Measurements from ENCODE around the gene ALG2.

The ALG2 gene

DNA sequence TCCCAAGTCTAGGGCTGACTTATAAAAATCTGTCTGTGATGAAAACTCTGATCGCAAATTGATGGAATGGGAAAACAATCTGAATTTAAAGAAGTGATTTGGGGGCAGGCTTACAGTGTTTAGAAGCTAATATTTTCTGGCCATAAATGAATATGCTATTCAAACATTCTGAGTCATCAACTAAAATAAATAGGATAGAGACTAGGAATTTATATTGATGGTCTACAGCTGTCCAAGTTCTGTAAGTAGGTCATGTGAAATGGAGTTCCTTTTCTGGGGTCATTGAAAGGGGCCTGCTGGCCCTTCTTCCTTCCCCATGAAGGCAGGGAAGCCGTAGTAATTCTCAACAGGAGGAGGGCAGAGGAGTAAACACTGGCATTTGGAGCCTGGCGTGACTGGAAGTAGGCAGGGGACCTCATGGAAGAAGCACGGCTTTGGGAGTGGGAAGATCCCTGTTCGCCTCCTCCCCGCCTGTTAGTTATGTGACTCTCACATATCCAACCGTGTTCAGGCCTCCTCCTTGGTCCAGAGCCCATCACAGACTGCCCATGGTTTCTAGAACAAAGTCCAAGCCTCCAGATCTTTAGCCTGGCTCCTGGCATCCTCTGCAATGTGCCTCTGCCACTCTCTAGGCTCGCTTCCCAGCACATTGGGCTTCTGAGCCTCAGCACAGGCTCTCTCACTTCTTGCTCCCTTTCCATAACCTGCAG, 31.7 kb downstream of the ALG2 start:
- H3K79me2 ChIP-seq (ENCODE audit: control insufficient read depth, insufficient read depth, low read length) = no peaks in the 10 kb centered on the region
- H3K4me2 ChIP-seq (ENCODE audit: low read length) = no peak overlapping the region
- no peak overlapping the region for H3K9ac ChIP-seq (ENCODE audit: low read length)
- H2BK120ac ChIP-seq (ENCODE audit: low read depth, low read length) = no peak overlapping the region
- no peak for DNase-seq
- no peaks in the 10 kb centered on the region for H3K36me3 ChIP-seq (ENCODE audit: control insufficient read depth, insufficient read depth, low read length)
- no peak overlapping the region for H3K18ac ChIP-seq (ENCODE audit: low read length)
- no peak overlapping the region for H3K4ac ChIP-seq (ENCODE audit: low read depth, low read length)
- H3K27me3 ChIP-seq (ENCODE audit: insufficient read depth, low read length, poor library complexity) = no peaks in the 10 kb centered on the region
- no peaks in the 10 kb centered on the region for H3K4me1 ChIP-seq (ENCODE audit: control insufficient read depth, low read depth, low read length)
- H4K5ac ChIP-seq (ENCODE audit: low read length) = no peak overlapping the region
- no CpG with 5 or more reads among the region's 8 CpGs for WGBS (ENCODE audit: extremely low coverage, insufficient coverage, low lambda C conversion rate)
- no peak overlapping the region for H2AK5ac ChIP-seq (ENCODE audit: low read length)
- no peak overlapping the region for H2BK5ac ChIP-seq (ENCODE audit: low read length)
- no peak overlapping the region for H4K8ac ChIP-seq (ENCODE audit: low read depth, low read length)
- no peak overlapping the region for H2BK15ac ChIP-seq (replicated peaks; ENCODE audit: low read depth)
- no peak overlapping the region for H3K23ac ChIP-seq (ENCODE audit: low read length)
- no peak overlapping the region for H3K27ac ChIP-seq (ENCODE audit: low read depth, low read length)
- H3K79me1 ChIP-seq (ENCODE audit: low read length) = no peaks in the 10 kb centered on the region
- H3K56ac ChIP-seq (ENCODE audit: low read length) = no peak overlapping the region
- H3K4me3 ChIP-seq (ENCODE audit: low read length) = no peak overlapping the region

DNA sequence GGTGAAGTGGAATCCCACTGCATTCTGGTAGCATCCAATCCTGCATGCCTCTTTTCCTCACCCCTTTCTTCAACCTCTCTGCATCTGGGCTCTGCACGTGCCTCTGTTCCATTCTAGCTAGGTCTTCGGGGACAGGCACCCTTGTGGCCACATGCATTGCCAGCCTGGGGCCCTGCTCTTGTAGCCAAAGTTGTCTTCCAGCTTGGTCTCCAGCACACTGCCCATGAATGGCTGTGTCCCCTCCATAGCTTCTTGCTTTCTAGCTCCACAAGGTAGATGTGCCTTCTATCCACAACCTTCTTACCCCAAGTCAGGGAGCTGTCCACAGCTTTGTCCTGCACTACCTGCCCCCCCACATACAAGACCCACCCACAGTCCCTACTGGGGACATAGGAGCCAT, 32.6 kb downstream of the ALG2 start:
- H3K27ac ChIP-seq (ENCODE audit: low read depth, low read length) = no peak overlapping the region
- no CpG with 5 or more reads among the region's 2 CpGs for WGBS (ENCODE audit: extremely low coverage, insufficient coverage, low lambda C conversion rate)
- H2BK5ac ChIP-seq (ENCODE audit: low read length) = no peak overlapping the region
- H2BK120ac ChIP-seq (ENCODE audit: low read depth, low read length) = no peak overlapping the region
- H3K18ac ChIP-seq (ENCODE audit: low read length) = no peak overlapping the region
- DNase-seq = no peak
- H3K9ac ChIP-seq (ENCODE audit: low read length) = no peak overlapping the region
- no peaks in the 10 kb centered on the region for H3K79me2 ChIP-seq (ENCODE audit: control insufficient read depth, insufficient read depth, low read length)
- no peak overlapping the region for H3K56ac ChIP-seq (ENCODE audit: low read length)
- H2AK5ac ChIP-seq (ENCODE audit: low read length) = no peak overlapping the region
- no peak overlapping the region for H2BK15ac ChIP-seq (replicated peaks; ENCODE audit: low read depth)
- H3K23ac ChIP-seq (ENCODE audit: low read length) = no peak overlapping the region
- H3K27me3 ChIP-seq (ENCODE audit: insufficient read depth, low read length, poor library complexity) = no peaks in the 10 kb centered on the region
- H3K36me3 ChIP-seq (ENCODE audit: control insufficient read depth, insufficient read depth, low read length) = no peaks in the 10 kb centered on the region
- H4K8ac ChIP-seq (ENCODE audit: low read depth, low read length) = no peak overlapping the region
- no peak overlapping the region for H3K4ac ChIP-seq (ENCODE audit: low read depth, low read length)
- no peak overlapping the region for H3K4me3 ChIP-seq (ENCODE audit: low read length)
- no peaks in the 10 kb centered on the region for H3K79me1 ChIP-seq (ENCODE audit: low read length)
- no peak overlapping the region for H4K5ac ChIP-seq (ENCODE audit: low read length)
- H3K4me1 ChIP-seq (ENCODE audit: control insufficient read depth, low read depth, low read length) = no peaks in the 10 kb centered on the region
- H3K4me2 ChIP-seq (ENCODE audit: low read length) = no peak overlapping the region

DNA sequence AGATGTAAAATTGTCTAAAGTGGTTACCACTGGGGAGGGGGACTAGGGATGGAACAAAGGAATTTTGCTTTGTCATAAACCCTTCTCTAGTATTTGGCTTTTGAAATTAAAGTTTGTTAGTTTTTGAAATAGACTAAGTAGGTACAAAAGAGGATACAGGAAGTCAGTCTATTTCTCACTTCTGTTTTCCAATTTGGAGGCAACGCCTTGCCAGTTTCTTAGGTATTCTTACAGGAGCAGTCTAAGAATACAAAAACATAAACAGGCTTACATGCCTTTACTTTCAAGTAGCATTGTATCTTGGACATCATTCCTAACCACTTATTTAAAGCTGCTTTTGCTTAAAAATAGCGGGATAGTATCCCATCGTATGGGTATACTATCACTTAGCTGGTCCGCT, 34.4 kb downstream of the ALG2 start:
- H3K4me1 ChIP-seq (ENCODE audit: control insufficient read depth, low read depth, low read length) = no peaks in the 10 kb centered on the region
- H3K4me3 ChIP-seq (ENCODE audit: low read length) = no peak overlapping the region
- H3K36me3 ChIP-seq (ENCODE audit: control insufficient read depth, insufficient read depth, low read length) = no peaks in the 10 kb centered on the region
- no peak for DNase-seq
- no peak overlapping the region for H3K9ac ChIP-seq (ENCODE audit: low read length)
- no peaks in the 10 kb centered on the region for H3K79me1 ChIP-seq (ENCODE audit: low read length)
- no peaks in the 10 kb centered on the region for H3K27me3 ChIP-seq (ENCODE audit: insufficient read depth, low read length, poor library complexity)
- H2BK15ac ChIP-seq (replicated peaks; ENCODE audit: low read depth) = no peak overlapping the region
- H3K4me2 ChIP-seq (ENCODE audit: low read length) = no peak overlapping the region
- H3K23ac ChIP-seq (ENCODE audit: low read length) = no peak overlapping the region
- H2BK120ac ChIP-seq (ENCODE audit: low read depth, low read length) = no peak overlapping the region
- H4K8ac ChIP-seq (ENCODE audit: low read depth, low read length) = no peak overlapping the region
- H2AK5ac ChIP-seq (ENCODE audit: low read length) = no peak overlapping the region
- no peak overlapping the region for H3K18ac ChIP-seq (ENCODE audit: low read length)
- H3K56ac ChIP-seq (ENCODE audit: low read length) = no peak overlapping the region
- H4K5ac ChIP-seq (ENCODE audit: low read length) = no peak overlapping the region
- H3K79me2 ChIP-seq (ENCODE audit: control insufficient read depth, insufficient read depth, low read length) = no peaks in the 10 kb centered on the region
- no peak overlapping the region for H3K4ac ChIP-seq (ENCODE audit: low read depth, low read length)
- no CpG with 5 or more reads among the region's 4 CpGs for WGBS (ENCODE audit: extremely low coverage, insufficient coverage, low lambda C conversion rate)
- H3K27ac ChIP-seq (ENCODE audit: low read depth, low read length) = no peak overlapping the region
- H2BK5ac ChIP-seq (ENCODE audit: low read length) = no peak overlapping the region

DNA sequence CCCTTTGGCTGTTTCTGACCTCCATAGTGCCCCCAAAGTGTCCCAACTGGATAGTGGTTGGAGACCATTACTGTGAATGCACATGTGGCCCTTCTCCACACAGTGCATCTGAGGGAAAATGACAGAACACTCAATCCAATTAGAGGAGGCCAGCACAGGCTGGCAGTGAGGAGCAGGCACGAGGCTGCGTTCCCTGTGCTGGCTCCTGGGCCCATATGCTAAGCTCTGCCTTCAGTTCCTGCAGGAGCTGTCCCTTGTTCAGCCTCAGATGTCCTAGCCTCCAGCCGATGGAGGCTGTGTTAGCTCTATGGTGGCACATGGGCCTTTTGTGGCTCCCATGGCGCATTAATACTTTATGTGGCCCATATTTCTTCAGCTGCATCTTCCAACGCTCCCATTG, 35.8 kb downstream of the ALG2 start:
- Histone ChIP-seq H3K36me3 (ENCODE audit: control insufficient read depth, insufficient read depth, low read length) (no peaks in the 10 kb centered on the region), H3K79me2 (ENCODE audit: control insufficient read depth, insufficient read depth, low read length) (no peaks in the 10 kb centered on the region), H3K4me2 (ENCODE audit: low read length) (no peak overlapping the region), H3K23ac (ENCODE audit: low read length) (no peak overlapping the region), H3K27ac (ENCODE audit: low read depth, low read length) (no peak overlapping the region), H2BK120ac (ENCODE audit: low read depth, low read length) (no peak overlapping the region), H2AK5ac (ENCODE audit: low read length) (no peak overlapping the region), H2BK15ac (replicated peaks; ENCODE audit: low read depth) (no peak overlapping the region), H3K9ac (ENCODE audit: low read length) (no peak overlapping the region), H3K18ac (ENCODE audit: low read length) (no peak overlapping the region), H3K27me3 (ENCODE audit: insufficient read depth, low read length, poor library complexity) (no peaks in the 10 kb centered on the region), H4K5ac (ENCODE audit: low read length) (no peak overlapping the region), H4K8ac (ENCODE audit: low read depth, low read length) (no peak overlapping the region), H2BK5ac (ENCODE audit: low read length) (no peak overlapping the region), H3K79me1 (ENCODE audit: low read length) (no peaks in the 10 kb centered on the region), H3K56ac (ENCODE audit: low read length) (no peak overlapping the region), H3K4ac (ENCODE audit: low read depth, low read length) (no peak overlapping the region), H3K4me1 (ENCODE audit: control insufficient read depth, low read depth, low read length) (no peaks in the 10 kb centered on the region), H3K4me3 (ENCODE audit: low read length) (no peak overlapping the region)
- WGBS (ENCODE audit: extremely low coverage, insufficient coverage, low lambda C conversion rate) = no CpG with 5 or more reads among the region's 5 CpGs
- no peak for DNase-seq

DNA sequence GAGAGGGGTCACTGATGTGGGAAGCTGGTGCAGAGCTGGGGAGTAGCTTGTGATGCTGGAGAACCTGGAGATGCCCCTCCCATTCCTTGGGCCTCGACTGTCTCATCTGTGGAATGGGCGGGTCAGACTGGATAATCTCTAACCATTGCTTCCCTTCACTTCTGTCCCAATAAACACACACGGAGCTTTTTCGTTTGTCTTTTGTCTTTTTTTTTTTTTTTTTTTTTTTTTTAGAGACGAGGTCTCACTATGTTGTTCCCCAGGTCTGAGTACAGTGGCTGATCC, 36.5 kb downstream of the ALG2 start:
- Histone ChIP-seq H3K4me3 (ENCODE audit: low read length) (no peak overlapping the region), H4K8ac (ENCODE audit: low read depth, low read length) (no peak overlapping the region)
- no peak for DNase-seq

More for the DNA sequence above, 36.5 kb downstream of the ALG2 start:
- Histone ChIP-seq H2BK5ac (ENCODE audit: low read length) (no peak overlapping the region), H3K4ac (ENCODE audit: low read depth, low read length) (no peak overlapping the region), H2BK15ac (replicated peaks; ENCODE audit: low read depth) (no peak overlapping the region), H3K27ac (ENCODE audit: low read depth, low read length) (no peak overlapping the region), H3K79me2 (ENCODE audit: control insufficient read depth, insufficient read depth, low read length) (no peaks in the 10 kb centered on the region), H2AK5ac (ENCODE audit: low read length) (no peak overlapping the region), H4K5ac (ENCODE audit: low read length) (no peak overlapping the region), H3K9ac (ENCODE audit: low read length) (no peak overlapping the region), H3K23ac (ENCODE audit: low read length) (no peak overlapping the region), H3K4me2 (ENCODE audit: low read length) (no peak overlapping the region), H3K27me3 (ENCODE audit: insufficient read depth, low read length, poor library complexity) (no peaks in the 10 kb centered on the region), H3K36me3 (ENCODE audit: control insufficient read depth, insufficient read depth, low read length) (no peaks in the 10 kb centered on the region), H2BK120ac (ENCODE audit: low read depth, low read length) (no peak overlapping the region), H3K79me1 (ENCODE audit: low read length) (no peaks in the 10 kb centered on the region), H3K4me1 (ENCODE audit: control insufficient read depth, low read depth, low read length) (no peaks in the 10 kb centered on the region), H3K56ac (ENCODE audit: low read length) (no peak overlapping the region), H3K18ac (ENCODE audit: low read length) (no peak overlapping the region)
- WGBS (ENCODE audit: extremely low coverage, insufficient coverage, low lambda C conversion rate) = no CpG with 5 or more reads among the region's 5 CpGs

All from mesendoderm (in vitro differentiated cells).